ELF-1 (cell line): ENCODE results near the gene PTCD1.

ENCODE experiments used
- DNase-seq: peaks from one replicate; pipeline ENCODE4 v3.0.0-alpha.2; 2016; ENCODE audit warnings: low read depth, low spot score

Gene PTCD1

DNA sequence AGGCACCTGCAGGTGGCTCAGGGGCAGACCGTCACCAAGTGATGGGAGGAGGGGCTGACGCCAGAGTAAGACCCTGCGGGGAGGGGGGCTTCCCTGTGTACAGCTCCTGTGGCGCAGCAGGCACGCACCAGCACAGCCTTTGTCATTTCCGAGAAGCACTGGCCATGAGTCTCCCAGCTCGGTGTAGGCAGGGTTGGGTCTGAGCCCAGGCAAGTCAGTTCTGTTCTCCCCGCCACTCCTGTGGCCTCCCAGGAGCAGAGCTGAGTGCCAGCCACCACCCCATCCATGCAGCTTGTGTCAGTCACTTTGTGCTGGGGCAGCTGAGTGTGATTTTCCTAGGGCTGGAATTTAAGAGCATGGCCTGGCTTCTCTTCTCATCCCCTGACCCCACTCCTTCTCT lies 13.3 kb upstream of the PTCD1 start:
- DNase-seq: no peak

DNA sequence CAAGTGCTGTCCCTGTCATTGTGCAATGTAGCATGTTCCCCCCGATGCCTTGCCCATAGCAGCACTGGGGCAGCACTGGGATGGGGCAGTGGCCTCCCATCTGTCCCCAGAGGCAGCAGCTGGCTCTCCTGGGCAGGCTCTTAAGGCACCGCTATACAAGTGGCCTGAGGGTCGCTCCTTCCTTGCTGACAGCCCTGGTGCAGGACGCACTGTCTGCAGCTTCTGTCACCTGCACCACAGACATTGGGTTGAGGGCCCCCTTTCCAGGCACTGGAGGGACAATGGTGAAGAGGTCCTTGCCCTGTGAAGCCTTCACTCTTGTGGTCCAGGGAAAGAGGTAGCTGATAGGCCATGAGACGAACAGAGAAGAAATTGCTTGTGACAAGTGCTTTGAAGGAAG lies 10.7 kb upstream of the PTCD1 start:
- no peak for DNase-seq

DNA sequence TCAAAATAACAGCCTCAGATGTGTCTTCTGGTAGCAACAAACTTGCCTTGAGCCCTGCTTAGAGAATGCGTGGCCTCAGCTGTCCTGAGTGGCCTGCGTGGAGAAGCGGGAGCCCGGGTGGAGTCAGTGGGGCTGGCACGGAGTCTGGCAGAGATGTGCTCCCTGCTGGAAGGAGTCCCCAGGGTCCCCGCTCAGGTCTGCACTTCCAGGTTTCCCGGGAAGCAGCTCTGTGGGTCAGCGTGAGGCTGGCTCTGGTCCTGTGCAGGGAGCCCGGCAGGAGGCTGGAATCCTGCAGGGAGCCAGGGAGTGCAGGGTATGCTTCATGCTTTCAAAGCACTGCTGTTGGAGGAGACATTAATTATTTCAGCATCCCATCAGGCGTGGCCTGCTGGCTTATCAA lies 10.3 kb upstream of the PTCD1 start:
- no peak for DNase-seq

DNA sequence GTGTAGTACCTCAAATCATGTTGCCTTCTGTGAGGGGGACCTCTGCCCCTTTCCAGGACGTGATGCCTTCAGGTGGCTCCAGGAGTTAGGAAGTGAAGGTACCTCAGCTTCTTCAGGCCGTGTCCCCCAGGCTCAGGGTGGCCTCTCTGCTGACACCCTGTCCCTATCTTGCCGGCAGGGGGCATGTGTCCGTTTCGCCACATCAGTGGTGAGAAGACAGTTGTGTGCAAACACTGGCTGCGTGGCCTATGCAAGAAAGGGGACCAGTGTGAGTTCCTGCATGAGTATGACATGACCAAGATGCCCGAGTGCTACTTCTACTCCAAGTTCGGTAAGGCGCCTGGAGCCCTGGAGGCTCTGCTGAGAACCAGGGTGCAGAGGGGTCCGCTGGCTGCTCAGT lies 9.3 kb upstream of the PTCD1 start:
- DNase-seq: no peak

- no peak for DNase-seq
Measured at GRCh38 chr7:99446096-99446495, 7.5 kb upstream of the PTCD1 start.

DNA sequence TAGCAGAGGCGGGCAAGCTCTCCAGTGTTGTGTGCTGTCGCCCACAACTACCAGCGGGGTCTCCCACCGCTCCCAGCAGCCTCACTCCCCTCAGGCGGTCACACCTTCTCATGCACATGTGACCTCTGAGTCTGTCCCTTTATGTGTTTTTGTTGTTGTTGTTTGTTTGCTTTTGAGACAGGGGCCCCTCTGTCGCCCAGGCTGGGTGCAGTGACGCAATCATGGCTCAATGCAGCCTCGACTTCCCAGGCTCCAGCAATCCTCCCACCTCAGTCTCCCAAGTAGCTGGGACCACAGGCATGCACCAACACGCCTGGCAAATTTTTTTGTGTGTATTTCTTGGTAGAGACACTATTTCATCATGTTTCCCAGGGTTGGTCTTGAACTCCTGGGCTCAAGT lies 1.6 kb upstream of the PTCD1 start:
- DNase-seq: peak; percentile 87

- no peak for DNase-seq
Measured at GRCh38 chr7:99437946-99438572, 539 bp downstream of the PTCD1 start.

DNA sequence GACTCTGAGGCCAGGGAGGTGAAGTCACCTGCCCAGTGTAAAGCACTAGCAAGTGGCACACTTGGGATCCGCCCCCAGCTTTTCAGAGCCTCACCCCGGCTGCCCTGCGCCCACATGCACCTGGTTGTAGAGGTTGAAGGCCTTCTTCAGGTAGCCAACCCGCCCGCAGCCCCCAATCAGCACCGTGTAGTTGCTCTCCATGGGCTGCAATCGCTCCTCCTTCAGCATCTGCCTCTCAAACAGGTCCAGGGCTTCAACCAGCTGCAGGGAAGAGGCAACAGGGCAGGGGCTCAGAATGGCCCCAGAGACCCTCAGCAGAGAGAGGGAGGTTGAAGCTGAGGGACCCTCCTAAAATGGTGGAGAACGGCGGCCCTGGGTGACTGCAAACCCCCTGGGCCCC lies 5.4 kb downstream of the PTCD1 start:
- no peak for DNase-seq

GRCh38 chr7:99431756-99432540 lies 6.7 kb downstream of the PTCD1 start:
- peak; percentile 95 for DNase-seq

DNA sequence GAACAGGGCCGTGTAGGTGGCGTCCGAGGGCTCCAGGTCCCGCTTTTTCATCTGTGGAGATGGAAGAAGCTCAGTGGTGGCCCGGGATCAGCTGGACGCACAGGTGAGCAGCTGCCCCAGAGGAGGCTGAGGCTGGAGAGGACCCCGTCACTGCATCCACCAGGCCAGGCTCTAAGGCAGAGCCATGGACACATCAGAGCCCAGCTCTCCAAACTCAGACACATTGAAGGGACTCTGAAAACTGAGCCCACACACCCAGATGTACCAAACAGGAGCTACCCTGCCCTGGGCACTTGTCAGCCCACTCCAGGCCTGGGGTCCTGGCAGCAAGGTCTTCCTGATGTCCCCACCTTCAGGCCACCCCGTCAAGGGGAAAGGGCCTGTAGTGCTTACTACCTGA lies 8.8 kb downstream of the PTCD1 start:
- no peak for DNase-seq

- peak; percentile 21 for DNase-seq
Measured at GRCh38 chr7:99428972-99429566, 9.5 kb downstream of the PTCD1 start.

GRCh38 chr7:99424932-99425730 lies 13.5 kb downstream of the PTCD1 start:
- DNase-seq: no peak

GRCh38 chr7:99422625-99423024 lies 16.0 kb downstream of the PTCD1 start:
- DNase-seq: no peak

DNA sequence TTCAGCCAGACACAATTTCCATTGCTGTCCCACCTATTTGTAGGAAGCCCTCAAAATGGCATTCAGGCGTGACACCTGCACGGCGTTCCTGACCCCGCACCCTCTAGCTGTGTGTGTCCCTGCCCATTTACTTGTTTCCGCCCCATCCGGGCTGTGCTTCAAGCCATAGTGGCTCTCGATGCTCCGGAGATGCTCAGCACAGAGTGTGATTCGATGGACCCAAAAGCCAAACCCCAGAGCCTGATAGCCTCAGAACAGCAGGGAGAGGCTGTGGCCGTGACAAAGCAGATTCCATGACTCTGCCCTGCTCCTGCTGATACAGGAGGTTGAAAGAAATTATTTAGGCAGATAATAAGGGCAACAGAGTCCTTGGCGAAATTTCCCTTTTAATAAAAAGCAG lies 16.4 kb downstream of the PTCD1 start:
- no peak for DNase-seq

- no peak for DNase-seq
Measured at GRCh38 chr7:99420986-99421385, 17.6 kb downstream of the PTCD1 start.

DNA sequence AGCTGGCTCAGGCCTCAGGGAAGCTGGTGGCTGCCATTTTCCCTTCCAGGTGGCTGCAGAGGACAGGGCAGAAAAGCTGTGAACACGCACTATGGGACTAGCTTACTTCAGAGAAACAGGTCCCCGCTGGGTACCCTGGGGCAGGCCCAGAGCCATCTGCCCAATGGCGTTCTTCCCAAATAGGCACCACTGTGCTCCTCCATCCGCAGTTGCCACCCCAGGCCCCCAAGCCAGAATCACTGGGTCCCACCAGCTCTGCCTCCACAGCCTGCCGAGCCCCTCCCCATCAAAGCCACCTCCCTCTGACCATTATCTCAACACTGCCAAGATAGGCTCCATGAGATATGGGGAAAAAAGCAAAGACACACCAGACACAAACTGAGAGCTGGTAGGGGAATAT lies 18.4 kb downstream of the PTCD1 start:
- no peak for DNase-seq

GRCh38 chr7:99419323-99420021 lies 19.1 kb downstream of the PTCD1 start:
- no peak for DNase-seq

GRCh38 chr7:99418260-99418659 lies 20.3 kb downstream of the PTCD1 start:
- no peak for DNase-seq

GRCh38 chr7:99415513-99416127 lies 23.0 kb downstream of the PTCD1 start:
- DNase-seq: peak; percentile 77

- DNase-seq: no peak
Measured at GRCh38 chr7:99410635-99411034, 28.0 kb downstream of the PTCD1 start.

GRCh38 chr7:99409806-99410205 lies 28.8 kb downstream of the PTCD1 start:
- DNase-seq: no peak
